Gastroesophageal sphincter (tissue), 3 donors: ENCODE data around the gene ARHGEF19.

ENCODE experiments used
- EP300 ChIP-seq: sonication (generic); formaldehyde crosslinking; IDR thresholded peaks from one replicate; pipeline ENCODE4 v1.6.1; 2017; ENCODE audit warnings: antibody characterized with exemption, mild to moderate bottlenecking
- POLR2A ChIP-seq, 2 donors: fragments of 450-650 bp; IDR thresholded peaks; one replicate each; pipeline ENCODE4 v1.6.1; 2017; ENCODE audit warnings: antibody characterized with exemption in 2 of 2, mild to moderate bottlenecking in 2 of 2, moderate library complexity in 1 of 2
- POLR2AphosphoS5 ChIP-seq: sonication (generic); formaldehyde crosslinking; IDR thresholded peaks from one replicate; pipeline ENCODE4 v1.6.1; 2017; ENCODE audit warnings: antibody characterized with exemption
- TF ChIP-seq, protein P1 (sequence below), 4 experiments: fragments of 200-600 bp in 2 of 4; fragments of 450-650 bp in 2 of 4; sonication (generic) in 1 of 4; IDR thresholded peaks; one replicate each; pipeline ENCODE4 v1.5.1; 2017 to 2019; ENCODE audit warnings: antibody characterized with exemption in 4 of 4, mild to moderate bottlenecking in 2 of 4, moderate library complexity in 2 of 4

- TF ChIP-seq POLR2A (IDR thresholded peaks at IDR 0.05), result no peak
- no peak for TF ChIP-seq EP300
- TF ChIP-seq, protein P1, sequence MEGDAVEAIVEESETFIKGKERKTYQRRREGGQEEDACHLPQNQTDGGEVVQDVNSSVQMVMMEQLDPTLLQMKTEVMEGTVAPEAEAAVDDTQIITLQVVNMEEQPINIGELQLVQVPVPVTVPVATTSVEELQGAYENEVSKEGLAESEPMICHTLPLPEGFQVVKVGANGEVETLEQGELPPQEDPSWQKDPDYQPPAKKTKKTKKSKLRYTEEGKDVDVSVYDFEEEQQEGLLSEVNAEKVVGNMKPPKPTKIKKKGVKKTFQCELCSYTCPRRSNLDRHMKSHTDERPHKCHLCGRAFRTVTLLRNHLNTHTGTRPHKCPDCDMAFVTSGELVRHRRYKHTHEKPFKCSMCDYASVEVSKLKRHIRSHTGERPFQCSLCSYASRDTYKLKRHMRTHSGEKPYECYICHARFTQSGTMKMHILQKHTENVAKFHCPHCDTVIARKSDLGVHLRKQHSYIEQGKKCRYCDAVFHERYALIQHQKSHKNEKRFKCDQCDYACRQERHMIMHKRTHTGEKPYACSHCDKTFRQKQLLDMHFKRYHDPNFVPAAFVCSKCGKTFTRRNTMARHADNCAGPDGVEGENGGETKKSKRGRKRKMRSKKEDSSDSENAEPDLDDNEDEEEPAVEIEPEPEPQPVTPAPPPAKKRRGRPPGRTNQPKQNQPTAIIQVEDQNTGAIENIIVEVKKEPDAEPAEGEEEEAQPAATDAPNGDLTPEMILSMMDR (IDR thresholded peaks at IDR 0.05), result no peak
- no peak for TF ChIP-seq POLR2AphosphoS5
Observed at GRCh38 chr1:16221499-16221898, 9.0 kb upstream of the ARHGEF19 start.
